Endothelial cell of umbilical vein (primary cell): ENCODE measurements around the gene LRRC8D. TPM values are rescaled to one million over a fixed set of nuclear protein-coding genes. Genes with fewer than 3 reads are reported as not detected.

Experiments
- BruUV-seq: library from RNA; stranded (reverse); fragments of 400-500 nt; replicated peaks from 2 replicates; lab custom pipeline; 2021; lab: Mats Ljungman, UMichigan
- CTCF ChIA-PET: fragments of 300-600, 350-600 bp; sonication (Branson Sonifier 250); formaldehyde crosslinking; loops from one replicate; lab custom pipeline; 2021; ENCODE audit warnings: antibody characterized with exemption, inconsistent platforms; lab: Charles Lee
- POLR2A ChIA-PET: fragments of 300-600, 350-600 bp; sonication (Branson Sonifier 250); formaldehyde crosslinking; loops from one replicate; lab custom pipeline; 2021; ENCODE audit warnings: antibody characterized with exemption, inconsistent platforms; lab: Charles Lee
- DNase-seq: peaks from one replicate; pipeline ENCODE4 v3.0.0-alpha.2; 2011; ENCODE audit warnings: low read depth, low spot score
- FAIRE-seq: peaks from 2 replicates; lab custom pipeline; 2011; peaks lifted over from hg19 to GRCh38; lab: Jason Lieb, UNC
- H2AFZ ChIP-seq: 2 replicates; pipeline ENCODE4 v1.6.0; 2012; ENCODE audit warnings: low read depth, low read length, control low read depth, inconsistent platforms
- H3K27ac ChIP-seq: 2 replicates; pipeline ENCODE4 v1.5.1; 2011; ENCODE audit warnings: low read depth, mild to moderate bottlenecking, control low read depth, low read length, moderate library complexity; ENCODE audit not compliant: insufficient read depth
- H3K27me3 ChIP-seq, 2 experiments: 2 replicates each; pipeline versions ENCODE4 v1.6.0 to v1.6.1; 2011; ENCODE audit warnings: low read length in 2 of 2, mixed read lengths in 1 of 2; ENCODE audit not compliant: control insufficient read depth in 2 of 2, insufficient read depth in 2 of 2
- H3K36me3 ChIP-seq, 2 experiments: 2 replicates in 1 of 2; 3 replicates in 1 of 2; pipeline ENCODE4 v1.5.1; 2011; ENCODE audit warnings: low read length in 2 of 2, mild to moderate bottlenecking in 1 of 2, moderate library complexity in 1 of 2; ENCODE audit not compliant: control insufficient read depth in 2 of 2, insufficient read depth in 2 of 2; ENCODE audit errors: extremely low read depth in 1 of 2
- H3K4me1 ChIP-seq: 3 replicates; pipeline ENCODE4 v1.5.1; 2011; ENCODE audit warnings: mild to moderate bottlenecking, low read length; ENCODE audit not compliant: control insufficient read depth, insufficient read depth; ENCODE audit errors: extremely low read depth
- H3K4me2 ChIP-seq: 2 replicates; pipeline ENCODE4 v1.6.1; 2011; ENCODE audit warnings: low read length, control low read depth, mixed read lengths; ENCODE audit not compliant: insufficient read depth
- H3K4me3 ChIP-seq, 3 experiments: fragments of 200-600 bp in 1 of 3; sonication (generic), shearing (Covaris generic) in 1 of 3; replicated peaks in 1 of 3; 2 replicates each; pipeline ENCODE4 v1.5.1; 2011 to 2016; ENCODE audit warnings: control low read depth in 3 of 3, low read length in 3 of 3, mild to moderate bottlenecking in 2 of 3, inconsistent platforms in 1 of 3, low read depth in 1 of 3, moderate library complexity in 1 of 3; ENCODE audit not compliant: insufficient read depth in 1 of 3
- H3K79me2 ChIP-seq: 2 replicates; pipeline ENCODE4 v1.6.0; 2012; ENCODE audit warnings: low read length, inconsistent platforms; ENCODE audit not compliant: control insufficient read depth, insufficient read depth
- H3K9ac ChIP-seq: replicated peaks from 2 replicates; pipeline ENCODE3; 2011; ENCODE audit warnings: low read length, control low read depth; ENCODE audit not compliant: insufficient read depth; ENCODE audit errors: extremely low read depth
- H3K9me1 ChIP-seq: replicated peaks from 3 replicates; pipeline ENCODE4 v1.6.0; 2011; ENCODE audit warnings: mild to moderate bottlenecking, low read length; ENCODE audit not compliant: control insufficient read depth, insufficient read depth; ENCODE audit errors: extremely low read depth
- H3K9me3 ChIP-seq: replicated peaks from 2 replicates; pipeline ENCODE4 v1.5.1; 2012; ENCODE audit warnings: low read length, inconsistent platforms; ENCODE audit not compliant: control insufficient read depth, insufficient read depth
- H4K20me1 ChIP-seq: replicated peaks from 2 replicates; pipeline ENCODE3; 2011; ENCODE audit warnings: mild to moderate bottlenecking, low read length; ENCODE audit not compliant: control insufficient read depth, insufficient read depth; ENCODE audit errors: extremely low read depth
- EZH2 ChIP-seq: IDR thresholded peaks from 2 replicates; pipeline ENCODE4 v1.6.1; 2012; ENCODE audit warnings: borderline replicate concordance, low read depth, mild to moderate bottlenecking, moderate library complexity, low read length, inconsistent platforms; ENCODE audit not compliant: severe bottlenecking
- FOS ChIP-seq: IDR thresholded peaks from 2 replicates; pipeline ENCODE4 v1.6.1; 2011; ENCODE audit warnings: mild to moderate bottlenecking, low read length, moderate library complexity, borderline replicate concordance; ENCODE audit not compliant: insufficient read depth
- GATA2 ChIP-seq: IDR thresholded peaks from 2 replicates; pipeline ENCODE4 v1.7.0; 2011; ENCODE audit warnings: low read depth, mild to moderate bottlenecking, moderate library complexity, mixed read lengths, low read length; ENCODE audit not compliant: insufficient read length, insufficient read depth
- JUN ChIP-seq: IDR thresholded peaks from 2 replicates; pipeline ENCODE4 v1.6.1; 2011; ENCODE audit warnings: borderline replicate concordance, low read depth; ENCODE audit not compliant: insufficient read length, insufficient read depth
- MYC ChIP-seq: IDR thresholded peaks from one replicate; pipeline ENCODE4 v1.6.1; 2011; ENCODE audit warnings: mild to moderate bottlenecking, low read depth, low read length
- POLR2A ChIP-seq: IDR thresholded peaks from 2 replicates; pipeline ENCODE4 v1.6.1; 2012; ENCODE audit warnings: low read depth, mild to moderate bottlenecking, control low read depth, low read length
- POLR2AphosphoS5 ChIP-seq: IDR thresholded peaks from 2 replicates; pipeline ENCODE4 v1.6.1; 2012; ENCODE audit warnings: low read depth, mild to moderate bottlenecking, control low read depth, low read length, moderate library complexity; ENCODE audit not compliant: insufficient read depth
- dilution Hi-C: fragments of 300-500 bp; cut with MboI; formaldehyde crosslinking; loops from one replicate; pipeline ENCODE4 v1.15.0; 2019; ENCODE audit warnings: low sequenced_read_pairs; ENCODE audit not compliant: extremely low pct_ligation_motif_present
- intact Hi-C: fragments of 100-400 bp; cut with micrococcal nuclease; formaldehyde crosslinking; loops from one replicate; pipeline ENCODE4 v1.10.0; 2022
- polyA plus RNA-seq, 4 experiments: library from polyadenylated mRNA; depleted of rRNA in 3 of 4; stranded (reverse) in 3 of 4; unstranded in 1 of 4; fragments of >200 nt; gene quantifications; 2 replicates each; pipeline versions ENCODE4 v1.2.1 to v1.2.3, GENCODE V29; 2011 to 2012; ENCODE audit warnings: missing spikeins in 1 of 4
- total RNA-seq: library from RNA; stranded (reverse); gene quantifications from 2 replicates; pipeline ENCODE4 v1.2.3, GENCODE V29; 2021
- TF ChIP-seq, protein P1 (sequence below): IDR thresholded peaks from 2 replicates; pipeline ENCODE4 v1.6.1; 2011; ENCODE audit not compliant: insufficient read depth, insufficient read length
- TF ChIP-seq, protein P2 (sequence below), 2 donors: IDR thresholded peaks; 1 replicate in 1 of 2; 2 replicates in 1 of 2; pipeline ENCODE4 v1.5.1; 2011; ENCODE audit warnings: low read length in 2 of 2, mild to moderate bottlenecking in 2 of 2, moderate library complexity in 2 of 2, control low read depth in 1 of 2, inconsistent platforms in 1 of 2, low read depth in 1 of 2; ENCODE audit not compliant: insufficient read depth in 1 of 2; ENCODE audit errors: extremely low read depth in 1 of 2

Gene LRRC8D
- total and polyA plus RNA-seq, 2 donors (not counting 3 experiments of a cell fraction or from before 2014, with no cell fraction given) = 31.9 to 37.7 TPM

DNA sequence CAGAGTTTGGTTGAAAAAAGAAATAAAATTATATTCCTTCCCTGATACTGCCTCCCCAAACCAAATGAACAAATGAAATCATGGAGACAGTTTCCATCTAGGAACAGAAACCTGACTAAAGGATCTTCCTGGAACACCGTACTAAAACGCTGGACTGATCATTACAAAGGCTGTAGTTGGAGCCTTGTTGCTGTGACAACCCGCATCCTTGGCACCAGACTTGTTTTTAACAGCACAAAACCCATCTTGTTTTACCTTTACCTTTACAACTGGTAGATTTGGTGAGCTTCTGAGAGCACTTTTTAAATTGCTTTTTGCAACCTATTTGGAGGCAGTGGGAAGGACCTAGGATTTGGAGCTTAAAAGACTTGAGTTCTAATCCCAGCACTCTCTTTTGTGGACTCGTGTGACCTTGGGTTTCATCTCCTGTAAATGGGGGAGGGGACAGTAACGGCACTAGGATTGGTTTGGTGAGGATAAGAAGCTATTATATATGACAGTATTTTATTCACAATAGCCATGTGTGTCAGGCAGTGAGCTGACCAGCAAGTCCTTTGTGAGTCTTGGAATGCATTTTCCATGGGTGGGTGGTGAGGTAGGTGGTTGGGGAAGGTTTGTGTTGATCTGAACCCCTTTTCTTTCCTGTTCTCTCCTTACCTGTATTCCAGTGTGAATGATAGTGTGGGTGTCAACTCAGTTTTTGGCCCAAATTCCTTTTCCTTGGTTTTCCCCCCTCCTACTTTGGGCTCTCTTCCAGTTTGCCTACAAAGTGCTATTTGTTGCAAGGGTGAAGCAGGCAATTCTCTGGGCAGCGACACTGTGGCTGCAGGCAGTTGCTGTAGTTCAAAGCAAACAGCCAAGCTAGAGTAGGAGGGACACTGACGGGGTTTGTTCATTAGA lies 12.6 kb downstream of the LRRC8D start:
- no peaks in the 10 kb centered on the region for H3K9me1 ChIP-seq
- dilution Hi-C loops (no loop called here), intact Hi-C loops (no loop called here)

More for the DNA sequence above, 12.6 kb downstream of the LRRC8D start:
- H3K36me3 ChIP-seq = no peaks in the 10 kb centered on the region
- H3K4me2 ChIP-seq = no peak overlapping the region
- no peaks in the 10 kb centered on the region for H4K20me1 ChIP-seq
- FAIRE-seq (no peak), DNase-seq (no peak)
- H3K79me2 ChIP-seq = no peaks in the 10 kb centered on the region
- H3K9ac ChIP-seq = no peak overlapping the region
- H2AFZ ChIP-seq = no peak overlapping the region
- H3K9me3 ChIP-seq = no peaks in the 10 kb centered on the region
- no peak overlapping the region for H3K27ac ChIP-seq
- peaks cover 2% of the 10 kb centered on the region for H3K4me1 ChIP-seq
- H3K4me3 ChIP-seq = no peak overlapping the region
- POLR2A ChIA-PET = no interaction called here
- BruUV-seq = no TSS peak
- CTCF ChIA-PET = interaction anchor here (1.2 to 2.0 kb wide), 4 partner anchors 10 to 29 kb away, joined by 4 to 6 read pairs (median 4); no protein-coding TSS in a partner anchor
- H3K27me3 ChIP-seq = no peaks in the 10 kb centered on the region
- TF ChIP-seq, protein P1, sequence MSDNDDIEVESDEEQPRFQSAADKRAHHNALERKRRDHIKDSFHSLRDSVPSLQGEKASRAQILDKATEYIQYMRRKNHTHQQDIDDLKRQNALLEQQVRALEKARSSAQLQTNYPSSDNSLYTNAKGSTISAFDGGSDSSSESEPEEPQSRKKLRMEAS = no peak
- TF ChIP-seq EZH2 (no peak), POLR2A (no peak), MYC (no peak), FOS (no peak), POLR2AphosphoS5 (no peak), GATA2 (no peak), JUN (no peak)
- TF ChIP-seq, protein P2, sequence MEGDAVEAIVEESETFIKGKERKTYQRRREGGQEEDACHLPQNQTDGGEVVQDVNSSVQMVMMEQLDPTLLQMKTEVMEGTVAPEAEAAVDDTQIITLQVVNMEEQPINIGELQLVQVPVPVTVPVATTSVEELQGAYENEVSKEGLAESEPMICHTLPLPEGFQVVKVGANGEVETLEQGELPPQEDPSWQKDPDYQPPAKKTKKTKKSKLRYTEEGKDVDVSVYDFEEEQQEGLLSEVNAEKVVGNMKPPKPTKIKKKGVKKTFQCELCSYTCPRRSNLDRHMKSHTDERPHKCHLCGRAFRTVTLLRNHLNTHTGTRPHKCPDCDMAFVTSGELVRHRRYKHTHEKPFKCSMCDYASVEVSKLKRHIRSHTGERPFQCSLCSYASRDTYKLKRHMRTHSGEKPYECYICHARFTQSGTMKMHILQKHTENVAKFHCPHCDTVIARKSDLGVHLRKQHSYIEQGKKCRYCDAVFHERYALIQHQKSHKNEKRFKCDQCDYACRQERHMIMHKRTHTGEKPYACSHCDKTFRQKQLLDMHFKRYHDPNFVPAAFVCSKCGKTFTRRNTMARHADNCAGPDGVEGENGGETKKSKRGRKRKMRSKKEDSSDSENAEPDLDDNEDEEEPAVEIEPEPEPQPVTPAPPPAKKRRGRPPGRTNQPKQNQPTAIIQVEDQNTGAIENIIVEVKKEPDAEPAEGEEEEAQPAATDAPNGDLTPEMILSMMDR (IDR thresholded peaks at IDR 0.05; ENCODE audit: extremely low read depth in 1 of 2, insufficient read depth in 1 of 2, low read depth in 1 of 2, low read length in 2 of 2) = no peak
